ENCODE results near the gene UBE3B. TPM values are rescaled to one million over a fixed set of nuclear protein-coding genes. Genes with fewer than 3 reads are reported as not detected.

UBE3B gene
- total RNA-seq, 2 donors from 2014 or later, result 32.0 to 39.8 TPM

DNA sequence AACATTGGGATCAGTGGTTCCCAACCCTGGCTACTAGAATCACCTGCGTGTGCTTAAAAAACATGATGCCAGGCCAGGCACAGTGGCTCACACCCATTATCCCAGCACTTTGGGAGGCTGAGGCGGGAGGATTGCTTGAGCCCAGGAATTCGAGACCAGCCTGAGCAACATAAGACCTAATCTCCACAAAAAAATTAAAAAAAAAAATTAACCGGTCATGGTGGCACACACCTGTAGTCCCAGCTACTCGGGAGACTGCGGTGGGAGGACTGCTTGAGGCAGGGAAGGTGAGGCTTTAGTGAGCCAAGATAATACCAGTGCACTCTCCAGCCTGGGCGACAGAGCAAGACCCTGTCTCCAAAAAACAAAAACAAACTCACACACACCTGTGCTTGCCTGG, 2.3 kb upstream of the UBE3B start:
- Mint-ChIP-seq H3K9me3 (no peaks in the 10 kb centered on the region), H3K4me1 (peaks cover 16% of the 10 kb centered on the region), H3K27me3 (ENCODE audit: insufficient read depth) (no peaks in the 10 kb centered on the region), H3K27ac (peak overlapping the region; percentile 23), H3K4me3 (peak overlapping the region; percentile 89), H3K36me3 (ENCODE audit: low read depth) (peaks cover 8% of the 10 kb centered on the region)
- TF ChIP-seq, protein P1, sequence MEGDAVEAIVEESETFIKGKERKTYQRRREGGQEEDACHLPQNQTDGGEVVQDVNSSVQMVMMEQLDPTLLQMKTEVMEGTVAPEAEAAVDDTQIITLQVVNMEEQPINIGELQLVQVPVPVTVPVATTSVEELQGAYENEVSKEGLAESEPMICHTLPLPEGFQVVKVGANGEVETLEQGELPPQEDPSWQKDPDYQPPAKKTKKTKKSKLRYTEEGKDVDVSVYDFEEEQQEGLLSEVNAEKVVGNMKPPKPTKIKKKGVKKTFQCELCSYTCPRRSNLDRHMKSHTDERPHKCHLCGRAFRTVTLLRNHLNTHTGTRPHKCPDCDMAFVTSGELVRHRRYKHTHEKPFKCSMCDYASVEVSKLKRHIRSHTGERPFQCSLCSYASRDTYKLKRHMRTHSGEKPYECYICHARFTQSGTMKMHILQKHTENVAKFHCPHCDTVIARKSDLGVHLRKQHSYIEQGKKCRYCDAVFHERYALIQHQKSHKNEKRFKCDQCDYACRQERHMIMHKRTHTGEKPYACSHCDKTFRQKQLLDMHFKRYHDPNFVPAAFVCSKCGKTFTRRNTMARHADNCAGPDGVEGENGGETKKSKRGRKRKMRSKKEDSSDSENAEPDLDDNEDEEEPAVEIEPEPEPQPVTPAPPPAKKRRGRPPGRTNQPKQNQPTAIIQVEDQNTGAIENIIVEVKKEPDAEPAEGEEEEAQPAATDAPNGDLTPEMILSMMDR (conservative IDR thresholded peaks at IDR 0.05), result no peak
- H3K4me1 ChIP-seq (ENCODE audit: control insufficient read depth, insufficient read depth, low read length), result peaks cover 16% of the 10 kb centered on the region
- H3K27me3 ChIP-seq (ENCODE audit: control insufficient read depth, insufficient read depth, low read length, poor library complexity, severe bottlenecking), result no peaks in the 10 kb centered on the region
- no peaks in the 10 kb centered on the region for H3K9me3 ChIP-seq (ENCODE audit: control insufficient read depth, low read length)
- H3K36me3 ChIP-seq (ENCODE audit: control insufficient read depth, insufficient read depth, low read length), result peaks cover 31% of the 10 kb centered on the region
- H3K4me3 ChIP-seq (ENCODE audit: low read length), result peak overlapping the region; percentile 99
- 85 to 92% methylated on average over 7 of the region's 7 CpGs for WGBS, 2 experiments (ENCODE audit: insufficient coverage in 1 of 2, insufficient read length in 1 of 2)
- H3K9ac ChIP-seq (ENCODE audit: extremely low read depth, low read length, poor library complexity, severe bottlenecking), result no peak overlapping the region
- no peak for DNase-seq
- no peak overlapping the region for H3K27ac ChIP-seq (ENCODE audit: low read depth, low read length)

DNA sequence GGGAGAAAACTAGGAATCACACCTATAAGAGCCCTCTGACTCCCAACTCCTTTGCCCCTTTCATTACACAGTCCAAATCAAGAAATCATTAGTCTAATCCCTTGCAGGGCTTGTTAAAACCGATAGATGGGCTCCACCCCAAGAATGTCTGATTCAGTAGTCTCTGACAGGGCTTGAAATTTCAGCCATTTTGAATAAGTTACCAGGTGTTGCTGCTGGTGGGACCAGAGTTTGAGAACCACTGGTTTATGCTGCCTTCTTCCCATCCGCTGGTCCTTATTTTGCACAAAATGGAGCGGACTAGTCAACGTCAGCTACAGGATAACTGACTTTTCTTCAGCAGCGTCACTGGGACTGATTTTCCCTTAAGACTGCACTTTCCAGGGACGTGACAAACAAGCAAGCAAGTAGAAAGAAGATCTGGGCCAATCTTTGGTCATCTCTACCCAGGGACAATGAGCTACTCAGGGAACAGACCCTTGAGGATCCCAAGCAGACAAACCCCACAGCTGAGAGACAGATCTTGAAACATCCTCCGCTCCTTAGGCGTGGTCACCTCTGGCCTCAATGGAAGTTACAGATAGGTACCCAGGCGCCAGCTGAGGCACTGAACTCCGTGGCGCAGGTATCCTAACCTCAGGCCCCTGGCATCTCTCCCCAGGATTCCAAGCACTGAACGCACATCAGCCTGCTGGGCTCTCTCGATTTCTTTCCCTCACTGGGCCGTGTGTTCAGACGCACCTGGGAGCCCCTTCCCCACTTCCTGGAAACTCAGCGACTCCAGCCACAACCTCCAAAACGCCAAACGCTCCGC, 1.2 kb upstream of the UBE3B start:
- Mint-ChIP-seq H3K27ac (peak overlapping the region; percentile 99), H3K27me3 (ENCODE audit: insufficient read depth) (no peaks in the 10 kb centered on the region), H3K4me1 (peaks cover 16% of the 10 kb centered on the region), H3K4me3 (peak overlapping the region; percentile 89), H3K9me3 (no peaks in the 10 kb centered on the region), H3K36me3 (ENCODE audit: low read depth) (no peaks in the 10 kb centered on the region)
- TF ChIP-seq, protein P1 (conservative IDR thresholded peaks at IDR 0.05), result no peak
- peak; percentile 52 for DNase-seq
- Histone ChIP-seq H3K36me3 (ENCODE audit: control insufficient read depth, insufficient read depth, low read length) (peaks cover 20% of the 10 kb centered on the region), H3K4me3 (ENCODE audit: low read length) (peak overlapping the region; percentile 99), H3K4me1 (ENCODE audit: control insufficient read depth, insufficient read depth, low read length) (peaks cover 16% of the 10 kb centered on the region), H3K27me3 (ENCODE audit: control insufficient read depth, insufficient read depth, low read length, poor library complexity, severe bottlenecking) (no peaks in the 10 kb centered on the region), H3K9me3 (ENCODE audit: control insufficient read depth, low read length) (no peaks in the 10 kb centered on the region), H3K9ac (ENCODE audit: extremely low read depth, low read length, poor library complexity, severe bottlenecking) (peak overlapping the region; percentile 91), H3K27ac (ENCODE audit: low read depth, low read length) (peak overlapping the region; percentile 35)
- WGBS, 2 experiments (ENCODE audit: insufficient coverage in 1 of 2, insufficient read length in 1 of 2), result 20 to 23% methylated on average over 15 to 19 of the region's 19 CpGs

DNA sequence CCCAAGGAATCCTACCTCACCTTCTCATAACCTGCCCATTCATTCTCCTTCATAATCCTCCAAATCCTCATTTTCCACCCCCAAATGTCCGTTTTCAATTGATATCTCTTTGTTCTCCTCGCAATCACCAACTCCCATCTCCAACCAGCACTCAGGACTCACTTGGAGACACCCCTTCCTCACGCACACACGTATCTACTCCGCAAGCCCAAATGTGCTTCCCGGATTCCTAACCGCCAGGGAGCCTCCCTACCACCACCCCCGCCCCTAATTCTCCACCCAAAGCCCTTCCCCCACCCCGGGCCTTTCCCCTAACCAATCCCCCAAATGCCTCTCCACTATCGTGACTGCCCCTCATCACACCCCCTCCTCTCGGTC, 638 bp upstream of the UBE3B start:
- WGBS, 2 experiments (ENCODE audit: insufficient coverage in 1 of 2, insufficient read length in 1 of 2), result 0 to 1% methylated on average over 2 to 11 of the region's 11 CpGs
- TF ChIP-seq, protein P1 (conservative IDR thresholded peaks at IDR 0.05), result no peak
- H3K36me3 Mint-ChIP-seq (ENCODE audit: low read depth), result no peaks in the 10 kb centered on the region

More for the DNA sequence above, 638 bp upstream of the UBE3B start:
- Mint-ChIP-seq H3K27me3 (ENCODE audit: insufficient read depth) (no peaks in the 10 kb centered on the region), H3K27ac (peak overlapping the region; percentile 99), H3K4me1 (peaks cover 16% of the 10 kb centered on the region), H3K4me3 (peak overlapping the region; percentile 89), H3K9me3 (no peaks in the 10 kb centered on the region)
- Histone ChIP-seq H3K27ac (ENCODE audit: low read depth, low read length) (peak overlapping the region; percentile 35), H3K27me3 (ENCODE audit: control insufficient read depth, insufficient read depth, low read length, poor library complexity, severe bottlenecking) (no peaks in the 10 kb centered on the region), H3K4me1 (ENCODE audit: control insufficient read depth, insufficient read depth, low read length) (peaks cover 16% of the 10 kb centered on the region), H3K36me3 (ENCODE audit: control insufficient read depth, insufficient read depth, low read length) (peaks cover 17% of the 10 kb centered on the region), H3K4me3 (ENCODE audit: low read length) (peak overlapping the region; percentile 99), H3K9me3 (ENCODE audit: control insufficient read depth, low read length) (no peaks in the 10 kb centered on the region), H3K9ac (ENCODE audit: extremely low read depth, low read length, poor library complexity, severe bottlenecking) (peak overlapping the region; percentile 91)
- no peak for DNase-seq
